ENCODE measurements around the gene HPCA. TPM values are rescaled to one million over a fixed set of nuclear protein-coding genes. Genes with fewer than 3 reads are reported as not detected.

HPCA gene
- total RNA-seq, 6 experiments from 2014 or later = not detected

- Histone ChIP-seq H3K27ac (no peak overlapping the region), H3K9me3 (no peaks in the 10 kb centered on the region), H3K36me3 (no peaks in the 10 kb centered on the region), H3K4me3 (no peak overlapping the region), H3K4me1 (no peaks in the 10 kb centered on the region), H3K27me3 (peaks cover 0 to 12% of the 10 kb centered on the region in 2 donors)
- no peak for TF ChIP-seq CTCF (IDR thresholded peaks at IDR 0.05)
- WGBS (ENCODE audit: insufficient coverage, low coverage, low lambda C conversion rate, missing lambda C conversion rate) = 24% methylated on average over 10 of the region's 22 CpGs
- ATAC-seq = no peak
- DNase-seq = no peak
- intact Hi-C loops (cut with DNase I) = no loop called here
These were observed 4.1 kb upstream of the HPCA start for GRCh38 chr1:32881871-32882850.

- H3K9me3 ChIP-seq = no peaks in the 10 kb centered on the region
- DNase-seq = no peak
- no peaks in the 10 kb centered on the region for H3K36me3 ChIP-seq
- no peak overlapping the region for H3K27ac ChIP-seq
- TF ChIP-seq POLR2A (IDR thresholded peaks at IDR 0.05) = no peak
- no peak for TF ChIP-seq CTCF (IDR thresholded peaks at IDR 0.05)
- H3K4me1 ChIP-seq = no peaks in the 10 kb centered on the region
- peaks cover 0 to 16% of the 10 kb centered on the region in 2 donors for H3K27me3 ChIP-seq
- ATAC-seq = no peak
- intact Hi-C loops (cut with DNase I) = no loop called here
- 89% methylated on average over 4 of the region's 7 CpGs for WGBS (ENCODE audit: insufficient coverage, low coverage, low lambda C conversion rate, missing lambda C conversion rate)
- no peak overlapping the region for H3K4me3 ChIP-seq
These were observed 2.8 kb upstream of the HPCA start for GRCh38 chr1:32883338-32884031.

- Histone ChIP-seq H3K4me3 (no peak overlapping the region), H3K9me3 (no peaks in the 10 kb centered on the region), H3K4me1 (no peaks in the 10 kb centered on the region), H3K27ac (no peak overlapping the region), H3K27me3 (peaks cover 0 to 16% of the 10 kb centered on the region in 2 donors), H3K36me3 (no peaks in the 10 kb centered on the region)
- TF ChIP-seq CTCF (IDR thresholded peaks at IDR 0.05) = no peak
- no peak for TF ChIP-seq POLR2A (IDR thresholded peaks at IDR 0.05)
- ATAC-seq = no peak
- no peak for DNase-seq
- 20% methylated on average over 1 of the region's 4 CpGs for WGBS (ENCODE audit: insufficient coverage, low coverage, low lambda C conversion rate, missing lambda C conversion rate)
- intact Hi-C loops (cut with DNase I) = no loop called here
These were observed 2.3 kb upstream of the HPCA start for GRCh38 chr1:32884032-32884372.

- intact Hi-C loops (cut with DNase I) = no loop called here
- Histone ChIP-seq H3K36me3 (no peaks in the 10 kb centered on the region), H3K4me1 (no peaks in the 10 kb centered on the region), H3K27me3 (peaks cover 0 to 16% of the 10 kb centered on the region in 2 donors), H3K4me3 (no peak overlapping the region), H3K27ac (no peak overlapping the region), H3K9me3 (no peaks in the 10 kb centered on the region)
- WGBS (ENCODE audit: insufficient coverage, low coverage, low lambda C conversion rate, missing lambda C conversion rate) = 34% methylated on average over 3 of the region's 12 CpGs
- ATAC-seq (no peak), DNase-seq (no peak)
- TF ChIP-seq CTCF (IDR thresholded peaks at IDR 0.05) (no peak), POLR2A (IDR thresholded peaks at IDR 0.05) (no peak)
These were observed 1.6 kb upstream of the HPCA start for GRCh38 chr1:32884726-32885125.
